Hematopoietic multipotent progenitor cell treated with erythropoietin and hydrocortisone succinate and interleukin-3 and kit ligand, for 4 days (in vitro differentiated cells): ENCODE results near the gene SGTB.
"Not testable (repeated sequence)": the region's sequence is repeated elsewhere in the genome, so short reads cannot be mapped to it uniquely, and the experiment has no call there.

Experiments
- DNase-seq: peaks from one replicate; pipeline ENCODE4 v3.0.0-alpha.2; 2015

Gene SGTB

DNA sequence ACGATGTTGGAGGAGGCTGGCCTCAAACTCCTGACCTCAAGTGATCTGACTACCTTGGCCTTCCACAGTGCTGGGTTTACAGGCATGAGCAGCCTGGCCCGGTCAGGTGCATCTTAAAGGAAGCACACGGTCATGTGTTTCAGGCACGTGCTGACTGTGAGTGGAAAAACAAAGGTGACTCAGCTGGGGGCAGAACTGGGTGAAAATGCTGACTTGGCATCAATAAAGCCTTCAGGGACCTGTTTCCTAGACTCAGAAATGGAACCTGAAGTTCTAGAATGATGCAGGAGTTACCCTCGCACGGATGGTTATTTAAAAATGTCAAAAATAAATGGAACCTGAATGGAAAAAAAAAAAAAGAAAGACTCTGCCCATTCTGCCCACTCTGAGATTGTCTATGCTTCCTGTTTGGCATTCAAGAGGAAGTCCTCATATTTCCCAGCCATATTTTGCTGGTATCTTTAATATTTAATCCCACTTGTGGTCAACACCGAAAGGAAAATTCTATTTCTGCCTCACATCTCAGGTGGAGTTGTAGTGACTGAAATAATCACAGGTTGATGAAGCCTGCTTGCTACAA lies 12.4 kb upstream of the SGTB start:
- DNase-seq = not testable (repeated sequence)

DNA sequence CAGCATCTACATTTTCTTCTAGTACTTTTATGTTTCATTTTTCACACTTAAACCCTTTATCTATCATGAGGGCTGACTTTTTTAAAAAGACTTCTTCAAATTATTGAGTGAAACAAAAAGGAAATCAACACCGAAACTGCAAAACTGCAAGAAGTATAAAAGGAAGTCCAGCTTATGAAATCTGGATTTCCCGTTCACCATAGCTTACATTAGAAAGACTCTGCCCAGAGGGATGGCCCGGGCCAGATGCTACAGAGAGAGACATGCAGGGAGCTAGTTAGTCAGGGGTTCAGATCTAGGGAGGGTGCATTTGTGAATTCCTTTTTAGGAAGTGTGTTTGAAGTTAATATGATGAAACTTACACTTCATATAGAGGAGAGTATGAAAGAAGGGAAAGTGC lies 10.1 kb upstream of the SGTB start:
- not testable (repeated sequence) for DNase-seq

DNA sequence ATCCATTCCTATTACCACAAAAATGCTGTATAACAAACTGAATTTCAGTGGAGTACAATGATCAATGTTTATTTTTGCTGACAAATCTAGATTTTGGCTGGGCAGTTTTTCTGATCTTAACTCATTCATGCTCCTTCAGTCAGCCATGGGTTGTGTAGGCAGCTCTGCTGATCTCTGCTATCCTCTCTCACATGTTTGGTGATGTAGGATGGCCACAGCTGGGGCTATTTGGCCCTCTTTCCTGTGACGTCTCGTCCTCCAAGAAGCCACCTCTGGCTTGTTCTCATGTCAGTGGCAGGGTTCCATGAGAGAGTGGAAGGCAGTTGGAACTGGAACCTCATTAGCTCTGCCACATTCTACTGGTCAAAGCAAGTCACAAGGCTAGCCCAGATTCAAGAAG lies 9.0 kb upstream of the SGTB start:
- no peak for DNase-seq

DNA sequence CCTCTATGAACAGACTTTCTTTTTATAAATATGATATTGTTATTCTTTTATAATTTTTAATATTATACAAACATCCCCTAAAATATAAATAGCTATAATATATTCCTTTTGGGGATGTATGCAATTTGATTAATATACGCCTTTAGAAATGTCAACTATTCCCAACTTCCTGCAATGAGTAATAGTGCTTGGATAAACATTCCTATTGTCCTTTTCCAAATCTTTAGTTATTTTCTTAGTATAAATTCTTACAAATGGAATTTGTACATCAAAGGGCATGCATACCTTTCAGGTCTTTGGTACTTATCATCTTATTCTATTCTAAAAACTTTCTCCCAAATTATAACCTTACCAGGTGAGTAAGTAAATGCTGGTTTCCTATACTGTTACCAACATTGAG lies 6.3 kb upstream of the SGTB start:
- no peak for DNase-seq

DNA sequence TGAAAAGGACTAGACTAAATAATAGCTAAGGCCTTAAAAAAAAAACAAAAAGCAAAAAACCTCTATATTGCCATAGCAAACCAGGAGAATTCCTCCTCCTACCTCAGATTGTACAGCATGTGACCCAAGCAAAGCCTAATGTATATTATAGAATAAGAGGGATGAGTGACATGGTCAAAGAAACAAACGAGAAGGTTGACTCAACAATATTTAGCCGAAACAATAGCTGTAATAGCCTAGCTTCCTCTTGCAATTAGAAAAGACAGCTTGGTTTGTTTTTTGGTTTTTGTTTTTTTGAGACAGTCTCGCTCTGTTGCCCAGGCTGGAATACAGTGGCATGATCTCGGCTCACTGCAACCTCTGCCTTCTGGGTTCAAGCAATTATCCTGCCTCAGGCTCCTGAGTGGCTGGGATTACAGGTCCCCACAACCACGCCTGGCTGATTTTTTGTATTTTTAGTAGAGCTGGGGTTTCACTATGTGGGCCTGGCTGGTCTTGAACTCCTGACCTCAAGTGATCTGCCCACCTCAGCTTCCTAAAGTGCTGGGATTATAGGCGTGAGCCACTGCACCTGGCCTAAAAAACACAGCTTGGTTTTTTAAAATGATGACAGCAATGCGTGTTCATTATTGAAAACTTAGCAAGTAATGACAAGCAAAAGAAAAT lies 5.7 kb upstream of the SGTB start:
- no peak for DNase-seq

DNA sequence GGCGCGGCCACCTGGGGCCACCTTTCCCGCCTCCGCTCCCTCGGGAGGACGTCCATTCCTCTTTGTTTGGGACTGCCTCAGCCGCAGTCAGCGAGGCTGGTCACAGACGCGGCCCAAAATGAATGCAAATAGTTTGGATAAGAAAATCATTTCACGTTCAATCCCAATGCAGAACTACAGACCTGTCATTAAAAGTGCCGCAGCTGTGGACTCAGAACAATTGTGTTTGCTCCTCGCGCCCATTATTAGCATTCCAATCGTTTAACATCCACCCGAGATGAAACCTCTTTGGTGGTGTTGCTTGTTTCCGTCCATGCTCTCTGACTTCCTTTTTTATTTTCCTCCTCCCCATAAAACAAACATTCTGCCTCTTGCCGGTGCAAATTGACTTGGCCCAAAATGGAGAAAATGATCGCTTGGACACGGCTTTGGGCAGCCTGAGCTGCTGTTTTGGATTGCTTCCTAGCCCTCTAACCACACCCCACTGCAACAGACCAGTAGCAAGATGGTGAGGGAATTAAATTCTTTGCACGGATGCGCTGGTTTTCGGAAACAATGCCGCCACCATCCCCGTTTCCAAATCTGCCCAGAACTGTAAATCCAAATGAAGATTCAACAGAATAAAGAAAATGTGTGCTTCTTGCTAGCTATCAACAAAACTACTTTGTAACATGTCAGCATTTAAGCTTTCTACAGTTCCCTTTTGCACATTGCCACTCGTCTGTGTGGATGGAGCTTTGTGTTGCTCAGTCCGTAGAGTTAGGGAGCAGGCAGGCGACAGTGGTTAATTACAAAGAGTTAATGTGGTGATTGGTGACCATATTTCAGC lies 880 bp upstream of the SGTB start:
- peak; percentile 80 for DNase-seq

DNA sequence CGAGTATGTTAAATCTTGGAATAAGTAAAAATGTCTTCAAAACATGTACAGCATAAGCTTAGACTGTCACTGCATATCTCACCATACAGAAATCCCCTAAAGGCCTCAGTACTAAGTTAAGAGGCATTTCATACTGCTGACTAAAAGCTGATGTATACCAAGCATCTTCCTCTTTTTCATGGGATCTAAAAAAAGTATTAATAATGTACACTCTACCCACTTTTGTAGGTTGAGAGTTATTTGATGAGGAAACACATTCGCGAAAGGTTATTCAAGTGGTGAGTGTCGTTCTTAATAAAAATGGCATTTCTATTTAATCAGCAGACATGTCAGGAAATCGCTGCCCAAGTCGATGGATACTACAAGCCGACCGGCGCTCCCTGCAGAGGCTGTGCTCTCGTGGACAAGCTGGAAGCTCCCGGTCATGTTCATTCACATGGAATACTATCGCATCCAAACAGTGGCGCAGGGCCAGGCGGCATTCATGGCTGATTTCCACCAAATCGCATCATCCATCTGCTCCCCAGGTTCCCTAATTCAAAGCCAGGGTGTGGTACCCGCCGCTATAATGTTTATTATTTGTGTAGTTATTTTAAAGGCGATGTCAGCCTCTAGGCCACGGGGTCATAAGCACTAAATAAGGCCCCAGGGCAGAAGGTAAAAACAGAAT lies 724 bp downstream of the SGTB start:
- peak; percentile 54 for DNase-seq

DNA sequence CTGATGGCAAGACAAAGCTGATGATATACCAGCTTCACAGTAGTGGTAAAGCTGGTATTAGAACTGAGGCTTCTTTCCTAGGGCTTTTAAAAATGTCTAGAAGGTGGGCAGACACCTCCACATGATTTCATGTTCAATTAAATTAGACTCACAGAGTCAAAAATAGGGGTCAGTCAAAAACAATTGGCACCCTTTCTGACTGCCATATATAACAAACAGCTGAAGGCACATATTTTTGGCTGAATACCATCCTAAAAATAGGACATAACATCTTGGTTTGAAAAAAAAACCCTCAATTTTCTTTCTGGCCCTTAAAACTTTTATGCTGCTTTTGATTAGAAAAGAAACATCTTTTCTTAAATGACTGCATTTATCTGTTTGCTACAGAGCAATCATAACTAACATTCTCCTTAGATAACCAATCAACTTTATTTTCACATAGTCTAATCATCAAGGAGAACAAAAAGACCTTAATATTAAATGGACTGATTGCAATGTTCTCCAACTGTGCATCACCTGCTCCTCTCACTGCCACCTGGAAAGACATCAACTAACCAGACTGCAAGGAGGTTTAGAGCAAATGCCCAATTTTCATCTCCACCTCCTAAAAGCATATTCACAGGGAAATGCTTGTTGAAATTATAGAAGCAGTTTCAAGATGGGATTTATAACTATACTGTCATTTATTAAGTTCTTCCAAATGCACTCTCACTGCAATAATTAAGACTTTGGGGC lies 3.2 kb downstream of the SGTB start:
- DNase-seq = no peak

DNA sequence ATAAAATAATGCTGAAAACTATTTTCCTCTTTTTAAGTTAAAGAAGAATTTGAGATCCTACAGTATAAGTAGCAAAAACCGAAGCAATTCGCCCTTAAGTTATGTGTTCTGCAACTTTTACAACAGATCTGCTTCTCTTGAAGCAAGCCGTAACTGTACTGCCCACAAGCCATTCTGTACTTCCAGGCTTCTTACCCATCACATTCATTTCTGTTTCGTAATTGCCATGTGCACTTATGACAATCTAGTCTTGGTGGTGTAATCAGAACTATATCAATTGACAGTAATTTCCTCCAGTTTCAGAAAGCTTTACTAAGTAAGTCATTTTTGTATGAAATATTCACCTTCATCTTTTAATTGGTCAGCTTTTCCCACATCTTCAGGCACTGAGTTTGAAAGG lies 13.8 kb downstream of the SGTB start:
- peak; percentile 53 for DNase-seq

DNA sequence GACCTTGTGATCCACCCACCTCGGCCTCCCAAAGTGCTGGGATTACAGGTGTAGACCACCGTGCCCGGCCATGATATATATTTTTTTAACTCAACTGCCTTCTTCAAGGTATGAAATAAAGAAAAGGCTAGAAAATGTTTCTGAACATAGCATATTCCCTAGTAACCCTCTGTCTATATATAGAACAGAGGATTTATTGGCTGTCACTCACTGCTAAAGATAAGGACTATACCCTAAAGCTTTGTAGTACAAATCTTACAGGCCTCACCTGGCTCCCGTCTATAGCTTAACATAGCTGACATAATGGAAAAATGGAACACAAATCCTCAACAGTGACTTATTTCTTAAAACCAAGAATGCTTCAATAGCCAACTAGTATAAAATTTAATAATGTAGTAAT lies 14.2 kb downstream of the SGTB start:
- no peak for DNase-seq

DNA sequence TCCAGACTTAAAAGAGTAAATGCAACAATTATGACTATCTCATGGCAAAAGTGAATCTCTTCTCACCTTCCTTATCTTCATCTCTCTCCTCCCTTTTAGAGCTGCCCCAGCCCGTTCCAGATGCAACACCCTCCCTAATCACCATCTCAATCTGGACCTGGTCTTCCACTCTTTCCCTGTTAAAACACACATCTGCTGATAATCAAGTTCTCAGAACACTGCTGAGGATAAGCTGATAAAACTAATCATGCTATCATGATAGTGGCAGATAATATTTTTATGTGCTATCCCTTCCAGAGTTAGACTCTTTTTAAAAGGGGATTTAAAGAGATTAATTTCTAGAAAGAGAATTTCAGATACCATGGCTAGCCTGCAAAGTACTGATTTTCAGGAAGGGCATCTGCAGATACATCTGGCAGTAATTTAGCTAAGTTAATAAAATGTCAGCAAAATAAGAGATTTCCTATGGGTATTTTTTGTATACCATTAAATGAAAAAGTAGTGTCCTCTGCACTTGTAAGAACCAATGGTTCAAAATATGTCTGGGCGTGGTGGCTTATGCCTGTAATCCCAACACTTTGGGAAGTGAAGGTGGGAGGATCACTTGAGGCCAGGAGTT lies 17.2 kb downstream of the SGTB start:
- no peak for DNase-seq

DNA sequence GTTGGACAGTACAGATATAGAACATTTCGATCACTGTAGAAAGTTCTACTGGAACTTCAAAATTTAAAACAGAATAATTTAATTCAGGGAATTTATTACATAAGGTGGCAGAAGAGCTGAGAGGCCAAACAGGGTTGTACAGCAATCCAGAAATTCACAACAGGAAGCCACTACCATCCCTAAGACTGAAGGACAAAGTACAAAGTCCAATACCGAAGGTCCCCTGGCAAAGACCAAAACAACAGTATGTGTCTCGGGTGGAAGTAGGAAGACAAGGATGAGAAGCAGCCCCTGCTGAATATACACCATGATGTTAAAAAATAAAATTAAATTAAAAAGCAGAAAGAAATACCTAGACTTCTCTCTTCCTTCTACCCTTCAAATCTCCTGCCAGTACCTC lies 19.9 kb downstream of the SGTB start:
- no peak for DNase-seq

DNA sequence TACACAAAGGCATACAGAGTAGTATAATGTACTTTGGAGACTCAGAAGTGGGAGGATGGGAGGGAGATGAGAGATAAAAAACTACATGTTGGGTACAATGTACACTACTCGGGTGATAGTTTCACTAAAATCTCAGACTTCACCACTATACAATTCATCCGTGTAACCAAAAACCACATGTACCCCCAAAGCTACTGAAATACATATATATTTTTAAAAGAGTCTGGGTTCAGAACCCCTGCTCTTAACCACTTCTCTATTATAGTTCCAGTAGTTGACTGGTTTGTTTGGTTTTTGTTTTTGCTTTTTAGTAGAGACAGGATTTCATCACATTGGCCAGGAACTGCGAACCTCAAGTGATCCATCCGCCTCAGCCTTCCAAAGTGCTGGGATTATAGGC lies 22.6 kb downstream of the SGTB start:
- no peak for DNase-seq

DNA sequence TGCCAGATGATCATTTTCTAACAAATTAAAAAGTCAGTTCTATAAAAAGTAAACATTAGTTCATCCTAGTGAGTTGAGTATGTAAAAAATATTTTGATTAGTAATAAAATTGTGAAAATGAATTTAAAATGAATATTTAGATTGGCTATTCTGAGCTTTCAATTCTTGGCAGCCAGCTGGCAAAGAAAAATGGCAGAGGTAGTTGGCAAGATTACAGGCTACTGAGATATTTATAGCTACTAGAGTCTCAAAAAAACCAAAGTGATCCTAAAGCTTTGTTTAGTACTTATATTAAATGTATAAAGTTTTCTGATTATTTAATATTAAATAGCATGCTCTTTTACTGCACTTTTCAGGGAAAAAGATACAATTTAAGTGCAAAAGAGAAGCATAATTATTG lies 25.0 kb downstream of the SGTB start:
- no peak for DNase-seq

DNA sequence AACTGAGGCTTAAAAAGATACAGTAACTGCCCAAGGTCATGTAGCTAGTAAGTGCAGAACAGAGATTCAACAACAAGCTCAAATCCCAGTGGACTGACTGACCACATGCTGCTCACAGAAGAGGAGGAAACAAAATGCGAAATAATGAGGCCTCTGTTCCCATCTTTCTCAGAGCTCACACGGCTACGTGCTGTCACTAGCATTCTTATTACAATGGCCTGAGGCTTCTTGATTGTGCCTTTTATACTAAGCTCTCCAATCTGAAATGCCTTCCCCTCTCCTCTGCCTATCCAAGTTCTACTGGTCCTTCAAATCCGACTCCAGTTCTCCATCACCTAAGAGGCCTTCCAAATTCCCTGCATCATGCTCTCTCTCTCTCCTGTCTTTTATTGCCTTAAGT lies 26.0 kb downstream of the SGTB start:
- DNase-seq = no peak

DNA sequence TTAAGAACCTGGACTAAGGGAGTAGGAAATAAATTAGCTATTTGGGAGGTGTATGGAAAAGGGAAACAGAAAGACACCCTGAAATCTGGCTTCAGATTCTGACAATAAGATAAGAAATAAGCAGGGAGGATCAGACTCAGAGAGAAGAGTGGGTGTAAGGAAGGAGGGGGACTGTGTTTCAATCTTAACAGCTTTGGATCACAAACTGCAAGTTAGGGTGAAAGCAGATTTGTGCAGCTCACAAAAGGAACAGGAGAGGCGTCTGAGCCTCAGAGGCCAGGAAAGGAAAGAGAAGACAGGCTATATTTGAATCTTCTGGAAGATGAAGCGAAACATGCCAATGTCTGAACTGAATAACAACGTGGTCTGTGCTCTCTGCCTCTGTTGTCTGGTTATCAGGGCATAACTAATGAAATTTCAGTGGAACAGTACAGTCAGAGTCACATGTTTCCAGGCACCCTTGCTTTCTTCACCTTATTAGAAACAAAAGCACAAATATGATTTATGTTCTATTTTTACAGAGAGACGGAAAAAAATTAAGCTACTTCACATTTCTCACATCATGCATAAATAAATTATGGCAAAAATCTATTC lies 26.6 kb downstream of the SGTB start:
- DNase-seq = no peak

DNA sequence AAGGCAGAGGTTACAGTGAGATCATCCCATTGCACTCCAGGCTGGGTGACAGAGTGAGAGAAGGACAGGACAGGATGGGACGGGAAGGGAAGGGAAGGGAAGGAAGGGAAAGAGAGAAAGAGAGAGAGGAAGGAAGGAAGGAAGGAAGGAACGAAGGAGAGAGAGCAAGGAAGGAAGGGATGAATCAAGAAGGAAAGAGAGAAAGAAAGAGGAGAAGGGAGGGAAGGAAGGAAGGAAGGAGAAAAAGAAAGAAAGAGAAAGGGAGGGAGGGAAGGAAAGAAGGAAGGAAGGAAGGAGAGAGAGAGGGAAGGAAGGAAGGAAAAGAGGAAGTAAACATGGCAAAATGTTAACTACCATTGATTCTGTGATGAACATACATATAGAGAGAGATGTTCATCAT lies 28.8 kb downstream of the SGTB start:
- no peak for DNase-seq

DNA sequence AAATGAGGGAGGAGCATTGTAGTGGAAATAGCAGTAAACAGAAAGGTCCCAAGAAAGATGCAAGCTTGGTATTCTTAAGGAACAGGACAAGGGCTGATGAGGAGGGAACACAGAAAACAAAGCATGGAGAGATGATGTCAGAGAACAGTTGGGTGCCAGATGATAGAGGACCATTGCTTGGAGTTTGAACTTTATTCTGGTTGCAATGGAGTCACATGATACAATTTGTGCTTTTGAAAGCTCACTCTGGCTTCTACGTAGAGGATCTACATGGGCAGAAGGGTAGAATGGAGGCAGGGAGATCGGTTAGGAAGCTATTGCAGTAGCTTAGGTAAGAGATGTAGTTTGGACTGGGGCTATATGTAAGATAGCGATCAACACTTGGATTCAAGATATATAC lies 39.8 kb downstream of the SGTB start:
- no peak for DNase-seq

DNA sequence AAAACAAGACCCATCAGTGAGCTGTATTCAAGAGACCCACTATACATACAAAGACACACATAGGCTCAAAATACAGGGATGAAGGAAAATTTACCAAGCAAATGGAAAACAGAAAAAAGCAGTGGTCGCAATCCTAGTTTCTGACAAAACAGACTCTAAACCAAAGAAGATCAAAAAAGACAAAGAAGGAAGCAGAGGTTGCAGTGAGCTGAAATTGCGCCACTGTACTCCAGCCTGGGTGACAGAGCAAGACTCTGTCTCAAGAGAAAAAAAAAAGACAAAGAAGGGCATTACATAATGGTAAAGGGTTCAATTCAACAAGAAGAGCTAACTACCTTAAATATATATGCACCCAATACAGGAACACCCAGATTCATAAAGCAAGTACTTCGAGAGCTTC lies 45.9 kb downstream of the SGTB start:
- DNase-seq = peak; percentile 12

DNA sequence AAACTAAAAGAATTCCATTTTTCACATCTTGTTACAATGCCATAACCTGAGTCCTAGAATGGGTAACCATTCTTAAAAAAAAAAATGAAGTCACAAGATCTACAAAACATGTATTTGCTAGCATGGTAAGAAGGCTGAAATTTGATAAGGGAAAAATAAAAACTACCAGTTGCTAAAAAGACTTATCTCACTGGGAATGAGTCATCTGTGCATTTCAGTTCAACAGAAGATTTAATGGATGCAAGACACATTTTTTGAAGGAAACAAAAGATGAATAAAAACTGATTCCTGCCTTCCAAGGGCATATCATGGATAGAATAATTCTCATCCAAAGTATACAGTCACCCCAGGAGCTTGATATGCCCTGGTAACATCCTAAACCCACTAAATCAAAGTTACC lies 47.2 kb downstream of the SGTB start:
- DNase-seq = no peak

DNA sequence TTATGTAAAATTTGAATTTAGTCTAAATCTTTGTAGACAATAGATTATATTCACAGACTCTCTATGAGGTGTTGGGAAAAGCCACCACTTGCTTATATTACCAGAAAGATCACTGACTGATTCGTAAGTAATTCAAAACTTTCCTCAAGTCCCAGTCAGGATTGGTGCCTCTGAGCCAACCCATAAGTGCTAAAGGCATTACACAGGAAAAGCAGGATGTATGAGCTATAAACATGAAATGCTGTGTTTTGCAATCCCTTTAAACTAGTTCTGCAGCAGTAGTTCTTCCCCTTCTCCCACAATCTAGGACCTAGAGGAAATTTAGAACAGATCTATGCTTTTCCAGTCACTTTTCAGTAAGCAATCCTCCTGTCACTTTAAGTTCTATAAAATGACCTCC lies 49.1 kb downstream of the SGTB start:
- DNase-seq = no peak

DNA sequence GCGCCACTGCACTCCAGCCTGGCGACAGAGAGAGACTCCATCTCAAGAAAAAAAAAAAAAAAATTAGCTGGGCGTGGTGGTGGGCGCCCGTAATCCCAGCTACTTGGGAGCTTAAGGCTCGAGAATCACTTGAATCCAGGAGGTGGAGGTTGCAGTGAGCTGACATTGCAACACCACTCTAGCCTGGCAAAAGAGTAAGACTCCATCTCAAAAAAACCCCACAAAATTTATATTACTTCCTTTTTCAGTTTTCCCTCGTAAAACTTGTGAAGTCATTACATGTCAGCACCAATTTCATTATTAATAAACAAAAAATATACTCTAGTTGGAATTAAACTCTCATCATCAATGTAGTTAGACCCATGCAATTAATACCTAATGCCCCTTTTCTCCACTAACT lies 53.2 kb downstream of the SGTB start:
- DNase-seq = peak; percentile 12
